Measurements from ENCODE around the gene MCM3. TPM values are rescaled to one million over a fixed set of nuclear protein-coding genes. Genes with fewer than 3 reads are reported as not detected.

The MCM3 gene
- total RNA-seq, 1 donor from 2014 or later: 136 TPM

Other genes with a start within 250 kb of the MCM3 start
- gene PKHD1, start 197.1 kb downstream of the MCM3 start, total RNA-seq: not detected in 2 replicates
- not detected in 2 replicates for gene IL17A, start 98.4 kb downstream of the MCM3 start, total RNA-seq
- 0.42 and 1.5 TPM in 2 replicates for gene IL17F, start 40.2 kb downstream of the MCM3 start, total RNA-seq
- gene PAQR8, start 77.4 kb upstream of the MCM3 start, total RNA-seq: 9.2 and 9.9 TPM in 2 replicates
- gene EFHC1, start 135.6 kb upstream of the MCM3 start, total RNA-seq: 1.6 and 2.3 TPM in 2 replicates